Ishikawa (cell line): ENCODE results near the gene ADM.

Experiments
- CEBPB ChIP-seq: IDR thresholded peaks from 2 replicates; pipeline ENCODE4 v1.6.1; 2012
- CREB1 ChIP-seq: IDR thresholded peaks from 2 replicates; pipeline ENCODE4 v1.6.1; 2012; ENCODE audit warnings: low read depth
- EGR1 ChIP-seq: IDR thresholded peaks from 2 replicates; pipeline ENCODE4 v1.6.1; 2012
- EP300 ChIP-seq: IDR thresholded peaks from 2 replicates; pipeline ENCODE4 v1.6.1; 2012; ENCODE audit warnings: borderline replicate concordance
- FOXM1 ChIP-seq: IDR thresholded peaks from 2 replicates; pipeline ENCODE4 v1.6.1; 2012; ENCODE audit warnings: low read depth, borderline replicate concordance
- MAX ChIP-seq: IDR thresholded peaks from 2 replicates; pipeline ENCODE4 v1.6.1; 2012
- NFIC ChIP-seq: IDR thresholded peaks from 2 replicates; pipeline ENCODE4 v1.6.1; 2012
- RAD21 ChIP-seq: IDR thresholded peaks from 2 replicates; pipeline ENCODE4 v1.6.1; 2012; ENCODE audit warnings: low read depth
- REST ChIP-seq: IDR thresholded peaks from 2 replicates; pipeline ENCODE4 v1.6.1; 2012; ENCODE audit warnings: low read depth, mild to moderate bottlenecking
- TAF1 ChIP-seq: IDR thresholded peaks from 2 replicates; pipeline ENCODE4 v1.6.1; 2012; ENCODE audit warnings: low read depth, mild to moderate bottlenecking
- TCF12 ChIP-seq: IDR thresholded peaks from 2 replicates; pipeline ENCODE4 v1.6.1; 2012; ENCODE audit warnings: low read depth
- TEAD4 ChIP-seq: IDR thresholded peaks from 2 replicates; pipeline ENCODE4 v1.6.1; 2012
- USF1 ChIP-seq: IDR thresholded peaks from 2 replicates; pipeline ENCODE4 v1.6.1; 2012
- YY1 ChIP-seq: IDR thresholded peaks from 2 replicates; pipeline ENCODE4 v1.6.1; 2012; ENCODE audit warnings: low read depth
- ZBTB7A ChIP-seq: IDR thresholded peaks from 2 replicates; pipeline ENCODE4 v1.6.1; 2012; ENCODE audit warnings: low read depth

Gene ADM

GRCh38 chr11:10354389-10354788 lies 49.5 kb downstream of the ADM start:
- no peak for TF ChIP-seq EP300
- TF ChIP-seq MAX, result no peak
- no peak for TF ChIP-seq NFIC
- no peak for TF ChIP-seq YY1
- TF ChIP-seq TEAD4, result no peak
- no peak for TF ChIP-seq FOXM1
- no peak for TF ChIP-seq CREB1
- no peak for TF ChIP-seq ZBTB7A
- TF ChIP-seq TCF12, result no peak
- no peak for TF ChIP-seq RAD21
- no peak for TF ChIP-seq USF1
- no peak for TF ChIP-seq REST
- no peak for TF ChIP-seq EGR1
- TF ChIP-seq CEBPB, result no peak

GRCh38 chr11:10355257-10355661 lies 50.4 kb downstream of the ADM start:
- TF ChIP-seq MAX (no peak), ZBTB7A (no peak)

- TF ChIP-seq USF1 (no peak), RAD21 (no peak), EP300 (no peak), ZBTB7A (no peak), TAF1 (no peak), FOXM1 (no peak)
These were observed 51.3 kb downstream of the ADM start for GRCh38 chr11:10356161-10356560.
